GM21515 (cell line): ENCODE measurements around the gene ANTXR2.

Source experiments
- ATAC-seq: cut with Tn5 transposase; IDR thresholded peaks from one replicate; pipeline ENCODE4 v1.9.1; 2021; ENCODE audit not compliant: unreplicated experiment

ANTXR2 gene

GRCh38 chr4:79875344-79875899 lies 197.6 kb downstream of the ANTXR2 start:
- ATAC-seq, result no peak

- ATAC-seq, result no peak
These were observed 198.8 kb downstream of the ANTXR2 start for GRCh38 chr4:79874197-79874596.

- no peak for ATAC-seq
These were observed 200.3 kb downstream of the ANTXR2 start for GRCh38 chr4:79872738-79873137.

GRCh38 chr4:79871961-79872360 lies 201.1 kb downstream of the ANTXR2 start:
- no peak for ATAC-seq

GRCh38 chr4:79869597-79870237 lies 203.3 kb downstream of the ANTXR2 start:
- ATAC-seq, result no peak

GRCh38 chr4:79865201-79865597 lies 207.8 kb downstream of the ANTXR2 start:
- ATAC-seq, result no peak

- ATAC-seq, result no peak
These were observed 208.4 kb downstream of the ANTXR2 start for GRCh38 chr4:79864500-79865200.

GRCh38 chr4:79863333-79863732 lies 209.7 kb downstream of the ANTXR2 start:
- ATAC-seq, result no peak

- no peak for ATAC-seq
These were observed 210.2 kb downstream of the ANTXR2 start for GRCh38 chr4:79862821-79863220.

- no peak for ATAC-seq
These were observed 215.2 kb downstream of the ANTXR2 start for GRCh38 chr4:79857811-79858210.

- ATAC-seq, result no peak
These were observed 216.8 kb downstream of the ANTXR2 start for GRCh38 chr4:79856196-79856595.

- no peak for ATAC-seq
These were observed 218.1 kb downstream of the ANTXR2 start for GRCh38 chr4:79854856-79855502.

GRCh38 chr4:79852305-79852730 lies 220.7 kb downstream of the ANTXR2 start:
- ATAC-seq, result no peak

- ATAC-seq, result no peak
These were observed 221.3 kb downstream of the ANTXR2 start for GRCh38 chr4:79851625-79852304.
